Smooth muscle cell (in vitro differentiated cells): ENCODE results near the gene COL23A1. TPM values are rescaled to one million over a fixed set of nuclear protein-coding genes. Genes with fewer than 3 reads are reported as not detected.

Source experiments
- DNase-seq: peaks from one replicate; lab custom pipeline; 2025; ENCODE audit not compliant: unreplicated experiment; lab: John Stamatoyannopoulos, UW
- H2AFZ ChIP-seq: fragments of 200-600 bp; sonication (generic); 2 replicates; pipeline ENCODE4 v1.6.0; 2016; ENCODE audit warnings: antibody characterized with exemption, low read depth, mild to moderate bottlenecking
- H3F3A ChIP-seq: fragments of 200-600 bp; sonication (generic); 2 replicates; pipeline ENCODE4 v1.6.0; 2017; ENCODE audit warnings: antibody characterized with exemption, low read depth
- H3K27ac ChIP-seq: fragments of 200-600 bp; sonication (generic); 2 replicates; pipeline ENCODE4 v1.5.1; 2016; ENCODE audit warnings: low read depth, mild to moderate bottlenecking
- H3K27me3 ChIP-seq: fragments of 200-600 bp; sonication (generic); 2 replicates; pipeline ENCODE4 v1.6.1; 2016; ENCODE audit warnings: low read depth, mild to moderate bottlenecking
- H3K36me3 ChIP-seq: fragments of 200-600 bp; sonication (generic); 2 replicates; pipeline ENCODE4 v1.5.1; 2016; ENCODE audit warnings: low read depth
- H3K4me1 ChIP-seq: fragments of 200-600 bp; sonication (generic); 2 replicates; pipeline ENCODE4 v1.5.1; 2016; ENCODE audit warnings: low read depth
- H3K4me2 ChIP-seq: fragments of 200-600 bp; sonication (generic); 2 replicates; pipeline ENCODE4 v1.6.0; 2016; ENCODE audit warnings: mild to moderate bottlenecking
- H3K4me3 ChIP-seq: fragments of 200-600 bp; sonication (generic); 2 replicates; pipeline ENCODE4 v1.5.1; 2016; ENCODE audit warnings: mild to moderate bottlenecking
- H3K79me2 ChIP-seq: fragments of 200-600 bp; sonication (generic); 2 replicates; pipeline ENCODE4 v1.6.0; 2016; ENCODE audit warnings: low read depth, mild to moderate bottlenecking
- H3K9ac ChIP-seq: fragments of 200-600 bp; sonication (generic); 2 replicates; pipeline ENCODE4 v1.6.0; 2016; ENCODE audit warnings: low read depth
- H3K9me3 ChIP-seq: fragments of 200-600 bp; sonication (generic); replicated peaks from 2 replicates; pipeline ENCODE4 v1.5.1; 2016; ENCODE audit warnings: low read depth
- H4K20me1 ChIP-seq: fragments of 200-600 bp; sonication (generic); 2 replicates; pipeline ENCODE4 v1.6.0; 2016; ENCODE audit warnings: low read depth
- CTCF ChIP-seq: fragments of 200-600 bp; sonication (generic); IDR thresholded peaks from 2 replicates; pipeline ENCODE4 v1.5.1; 2017; ENCODE audit warnings: borderline replicate concordance, mild to moderate bottlenecking, antibody characterized with exemption; ENCODE audit not compliant: insufficient read depth, poor library complexity, severe bottlenecking
- WGBS: methylation state at CpG from one replicate; pipeline ENCODE4 v1.1.7; 2016; ENCODE audit warnings: low lambda C conversion rate; 5-methylcytosine and 5-hydroxymethylcytosine counted together
- polyA plus RNA-seq: library from polyadenylated mRNA; unstranded; fragments of >200 nt; fragmentation: Nextera tagmentation; extraction: Ambion mirVana; gene quantifications from 2 replicates; pipeline ENCODE4 v1.2.1, GENCODE V29; 2016
- total RNA-seq: library from RNA; depleted of rRNA; stranded (reverse); fragments of >200 nt; gene quantifications from 2 replicates; pipeline ENCODE4 v1.2.3, GENCODE V29; 2014

COL23A1 gene
- total and polyA plus RNA-seq, 2 experiments from 2014 or later: 5.3 to 27.4 TPM

GRCh38 chr5:178403351-178403750 is 186.8 kb downstream of the COL23A1 start:
- H3F3A ChIP-seq: no peaks in the 10 kb centered on the region
- H3K27ac ChIP-seq: no peak overlapping the region
- H3K27me3 ChIP-seq: no peaks in the 10 kb centered on the region
- H3K9ac ChIP-seq: no peak overlapping the region
- 95% methylated on average over 8 of the region's 8 CpGs for WGBS
- no peaks in the 10 kb centered on the region for H3K36me3 ChIP-seq
- DNase-seq: no peak
- no peak overlapping the region for H3K4me2 ChIP-seq
- H3K4me1 ChIP-seq: no peaks in the 10 kb centered on the region
- TF ChIP-seq CTCF: no peak
- H4K20me1 ChIP-seq: no peaks in the 10 kb centered on the region
- H3K9me3 ChIP-seq: no peaks in the 10 kb centered on the region
- H3K79me2 ChIP-seq: no peaks in the 10 kb centered on the region
- H2AFZ ChIP-seq: no peak overlapping the region
- no peak overlapping the region for H3K4me3 ChIP-seq

GRCh38 chr5:178399701-178400095 is 190.5 kb downstream of the COL23A1 start:
- no peak for DNase-seq
- Histone ChIP-seq H4K20me1 (no peaks in the 10 kb centered on the region), H3K9ac (no peak overlapping the region), H3K36me3 (no peaks in the 10 kb centered on the region), H3F3A (no peaks in the 10 kb centered on the region), H3K27me3 (no peaks in the 10 kb centered on the region), H2AFZ (no peak overlapping the region), H3K4me3 (no peak overlapping the region), H3K79me2 (no peaks in the 10 kb centered on the region), H3K4me1 (peaks cover 4% of the 10 kb centered on the region), H3K4me2 (no peak overlapping the region), H3K9me3 (no peaks in the 10 kb centered on the region), H3K27ac (no peak overlapping the region)
- TF ChIP-seq CTCF: no peak
- 88% methylated on average over 12 of the region's 12 CpGs for WGBS

GRCh38 chr5:178398901-178399700 is 191.1 kb downstream of the COL23A1 start:
- Histone ChIP-seq H3K4me1 (peaks cover 4% of the 10 kb centered on the region), H3K27me3 (no peaks in the 10 kb centered on the region), H4K20me1 (no peaks in the 10 kb centered on the region), H3K9ac (no peak overlapping the region), H3K36me3 (no peaks in the 10 kb centered on the region), H3K4me2 (no peak overlapping the region), H3K27ac (no peak overlapping the region), H3K79me2 (no peaks in the 10 kb centered on the region), H3K9me3 (no peaks in the 10 kb centered on the region), H2AFZ (no peak overlapping the region), H3F3A (no peaks in the 10 kb centered on the region), H3K4me3 (no peak overlapping the region)
- WGBS: 85% methylated on average over 15 of the region's 15 CpGs
- no peak for TF ChIP-seq CTCF
- DNase-seq: no peak
